Left ventricle myocardium inferior (tissue), 1 donor: ENCODE data around the gene CHRNA3. TPM values are rescaled to one million over a fixed set of nuclear protein-coding genes. Genes with fewer than 3 reads are reported as not detected.

ENCODE experiments used
- DNase-seq: peaks from one replicate; pipeline ENCODE4 v3.0.0-alpha.2; 2020
- H3K27ac ChIP-seq: fragments of 200-600 bp; replicated peaks from 2 replicates; pipeline ENCODE4 v1.8.0; 2021
- H3K27me3 ChIP-seq: fragments of 200-600 bp; 2 replicates; pipeline ENCODE4 v1.8.0; 2021; ENCODE audit warnings: low read depth
- H3K36me3 ChIP-seq: fragments of 200-600 bp; 2 replicates; pipeline ENCODE4 v1.8.0; 2021
- H3K4me1 ChIP-seq: fragments of 200-600 bp; 2 replicates; pipeline ENCODE4 v1.8.0; 2021
- H3K4me3 ChIP-seq: fragments of 200-600 bp; 2 replicates; pipeline ENCODE4 v1.8.0; 2021; ENCODE audit warnings: mild to moderate bottlenecking, moderate library complexity
- H3K9me3 ChIP-seq: fragments of 200-600 bp; replicated peaks from 2 replicates; pipeline ENCODE4 v1.8.0; 2021
- CTCF ChIP-seq: fragments of 200-600 bp; IDR thresholded peaks from 2 replicates; pipeline ENCODE4 v1.8.0; 2021; ENCODE audit warnings: antibody characterized with exemption, mild to moderate bottlenecking, borderline replicate concordance
- intact Hi-C: fragments of 100-400 bp; cut with micrococcal nuclease; formaldehyde crosslinking; loops from one replicate; pipeline ENCODE4 v1.11.0; 2022
- total RNA-seq: library from RNA; stranded (reverse); fragmentation: NEBNext Ultra II Directional; extraction: Animal tissue kit (Norgen Biotek cat#: 25700); gene quantifications from one replicate; pipeline ENCODE4 v1.2.1, GENCODE V29; 2021
- donor health status: DM: no; HTN: yes; CAD: no; lungs with severe emphysema.

CHRNA3 gene
- total RNA-seq, 1 donor from 2014 or later, result 0.25 TPM

- DNase-seq, result no peak
- no peak for TF ChIP-seq CTCF
These were observed 47.4 kb downstream of the CHRNA3 start for GRCh38 chr15:78573416-78573815.

GRCh38 chr15:78571382-78571781 lies 49.4 kb downstream of the CHRNA3 start:
- intact Hi-C loops, result no loop called here
- no peak for TF ChIP-seq CTCF

More at GRCh38 chr15:78573416-78573815, 47.4 kb downstream of the CHRNA3 start:
- intact Hi-C loops, result no loop called here
- Histone ChIP-seq H3K9me3 (no peaks in the 10 kb centered on the region), H3K36me3 (no peaks in the 10 kb centered on the region), H3K27me3 (peaks cover 12% of the 10 kb centered on the region), H3K4me3 (no peak overlapping the region), H3K27ac (no peak overlapping the region), H3K4me1 (peaks cover 5% of the 10 kb centered on the region)

GRCh38 chr15:78570710-78571109 lies 50.1 kb downstream of the CHRNA3 start:
- no peaks in the 10 kb centered on the region for H3K36me3 ChIP-seq

More at GRCh38 chr15:78571382-78571781, 49.4 kb downstream of the CHRNA3 start:
- Histone ChIP-seq H3K4me3 (no peak overlapping the region), H3K27ac (no peak overlapping the region), H3K4me1 (peaks cover 6% of the 10 kb centered on the region), H3K36me3 (no peaks in the 10 kb centered on the region), H3K9me3 (no peaks in the 10 kb centered on the region), H3K27me3 (peaks cover 12% of the 10 kb centered on the region)
- no peak for DNase-seq

GRCh38 chr15:78567531-78567930 lies 53.3 kb downstream of the CHRNA3 start:
- Histone ChIP-seq H3K9me3 (no peaks in the 10 kb centered on the region), H3K4me3 (no peak overlapping the region), H3K27me3 (peaks cover 12% of the 10 kb centered on the region), H3K36me3 (no peaks in the 10 kb centered on the region), H3K4me1 (peaks cover 20% of the 10 kb centered on the region), H3K27ac (no peak overlapping the region)
- intact Hi-C loops, result no loop called here
- no peak for DNase-seq
- TF ChIP-seq CTCF, result no peak

More at GRCh38 chr15:78570710-78571109, 50.1 kb downstream of the CHRNA3 start:
- Histone ChIP-seq H3K9me3 (no peaks in the 10 kb centered on the region), H3K4me3 (no peak overlapping the region), H3K4me1 (peaks cover 13% of the 10 kb centered on the region), H3K27ac (no peak overlapping the region), H3K27me3 (peaks cover 12% of the 10 kb centered on the region)
- intact Hi-C loops, result no loop called here
- TF ChIP-seq CTCF, result no peak
- no peak for DNase-seq

- Histone ChIP-seq H3K27me3 (peaks cover 12% of the 10 kb centered on the region), H3K36me3 (no peaks in the 10 kb centered on the region), H3K4me3 (peak overlapping the region; percentile 73), H3K4me1 (peaks cover 15% of the 10 kb centered on the region), H3K9me3 (no peaks in the 10 kb centered on the region), H3K27ac (no peak overlapping the region)
- intact Hi-C loops, result no loop called here
- DNase-seq, result no peak
- TF ChIP-seq CTCF, result no peak
These were observed 54.6 kb downstream of the CHRNA3 start for GRCh38 chr15:78565951-78566774.
